K562 (cell line): ENCODE measurements around the gene ATP2A3. TPM values are rescaled to one million over a fixed set of nuclear protein-coding genes. Genes with fewer than 3 reads are reported as not detected.
A peak's percentile ranks its signal among the peaks of the same experiment; 100 is the strongest.

Experiments used
- BACH1 ChIP-seq: fragments of 200-800 bp; sonication (Bioruptor generic); IDR thresholded peaks from 2 replicates; pipeline ENCODE4 v1.6.1; 2016; ENCODE audit warnings: missing genetic modification characterization, missing compliant biosample characterization
- CBFA2T3 ChIP-seq: fragments of 450-650 bp; IDR thresholded peaks from 2 replicates; pipeline ENCODE4 v1.6.1; 2017
- CBX1 ChIP-seq: sonication (generic); IDR thresholded peaks from 2 replicates; pipeline ENCODE4 v1.6.1; 2016; ENCODE audit warnings: antibody characterized with exemption, low read depth, mild to moderate bottlenecking
- CHD1 ChIP-seq: fragments of 200-600 bp; sonication (generic); IDR thresholded peaks from one replicate; pipeline ENCODE4 v1.6.1; 2012; ENCODE audit warnings: mild to moderate bottlenecking, moderate library complexity, low read length, inconsistent platforms
- FOXA3 ChIP-seq, 2 experiments: fragments of 450-650 bp in 1 of 2; sonication (generic) in 1 of 2; formaldehyde crosslinking; IDR thresholded peaks in 1 of 2; conservative IDR thresholded peaks in 1 of 2; 2 replicates each; pipeline versions ENCODE4 v1.4.0 to v1.8.0; 2020 to 2022; ENCODE audit warnings: mild to moderate bottlenecking in 2 of 2, missing genetic modification reagents in 1 of 2
- KDM4B ChIP-seq, 2 experiments: fragments of 450-650 bp in 1 of 2; sonication (generic) in 1 of 2; IDR thresholded peaks; 2 replicates each; pipeline ENCODE4 v1.6.1; 2016 to 2017; ENCODE audit warnings: borderline replicate concordance in 2 of 2, antibody characterized with exemption in 1 of 2, low read depth in 1 of 2, mild to moderate bottlenecking in 1 of 2
- KLF16 ChIP-seq: IDR thresholded peaks from 2 replicates; pipeline ENCODE4 v1.6.1; 2016; ENCODE audit warnings: antibody characterized with exemption
- MIER1 ChIP-seq: fragments of 450-650 bp; IDR thresholded peaks from 2 replicates; pipeline ENCODE4 v1.6.1; 2016; ENCODE audit warnings: antibody characterized with exemption, mild to moderate bottlenecking, low read depth
- MLX ChIP-seq, 2 experiments: fragments of 450-650 bp in 1 of 2; sonication (generic) in 1 of 2; formaldehyde crosslinking; conservative IDR thresholded peaks; 2 replicates each; pipeline versions ENCODE4 v1.4.0 to v1.8.1; 2020 to 2022; ENCODE audit warnings: mild to moderate bottlenecking in 1 of 2, missing genetic modification reagents in 1 of 2
- NFE2 ChIP-seq: IDR thresholded peaks from 2 replicates; pipeline ENCODE4 v1.6.1; 2014; ENCODE audit warnings: antibody characterized with exemption, low read depth
- PHF8 ChIP-seq: fragments of 200-600 bp; sonication (generic); IDR thresholded peaks from 2 replicates; pipeline ENCODE4 v1.6.1; 2012; ENCODE audit warnings: mixed run types, mild to moderate bottlenecking, inconsistent platforms, low read length, moderate library complexity, borderline replicate concordance
- POLR2G ChIP-seq: fragments of 200-400 bp; formaldehyde crosslinking; IDR thresholded peaks from 2 replicates; pipeline ENCODE4 v1.6.1; 2017; ENCODE audit warnings: low read depth, mild to moderate bottlenecking, antibody characterized with exemption, low read length, moderate library complexity
- PURB ChIP-seq: sonication (generic); formaldehyde crosslinking; IDR thresholded peaks from 2 replicates; pipeline ENCODE4 v1.9.0; 2021; ENCODE audit warnings: low read depth, mild to moderate bottlenecking, missing genetic modification reagents
- RAD51 ChIP-seq: fragments of 450-650 bp; IDR thresholded peaks from 2 replicates; pipeline ENCODE4 v1.7.1; 2016; ENCODE audit warnings: low read depth, mild to moderate bottlenecking, borderline replicate concordance
- RBM14 ChIP-seq: fragments of 200-400 bp; formaldehyde crosslinking; IDR thresholded peaks from 2 replicates; pipeline ENCODE4 v1.6.1; 2018; ENCODE audit warnings: low read depth, mild to moderate bottlenecking, low read length, moderate library complexity, borderline replicate concordance; ENCODE audit not compliant: insufficient read depth
- SPI1 ChIP-seq: IDR thresholded peaks from 2 replicates; pipeline ENCODE4 v1.6.1; 2011; ENCODE audit warnings: low read depth, low read length, control low read depth, borderline replicate concordance
- STAT6 ChIP-seq: sonication (generic); formaldehyde crosslinking; IDR thresholded peaks from 2 replicates; pipeline ENCODE4 v1.8.1; 2023; ENCODE audit warnings: mild to moderate bottlenecking, missing genetic modification reagents
- SUPT5H ChIP-seq: fragments of 450-650 bp; IDR thresholded peaks from 2 replicates; pipeline ENCODE4 v1.6.1; 2016
- TAF1 ChIP-seq: IDR thresholded peaks from 2 replicates; pipeline ENCODE4 v1.6.1; 2011; ENCODE audit warnings: mild to moderate bottlenecking, low read length, moderate library complexity; ENCODE audit not compliant: insufficient read depth, control insufficient read depth, severe bottlenecking; ENCODE audit errors: extremely low read depth
- TFAM ChIP-seq: fragments of 250-450 bp; sonication (Bioruptor Pico); conservative IDR thresholded peaks from 2 replicates; pipeline ENCODE4 v1.5.0; 2021; ENCODE audit warnings: mild to moderate bottlenecking, moderate library complexity
- ZBTB7A ChIP-seq: IDR thresholded peaks from 2 replicates; pipeline ENCODE4 v1.6.1; 2011; ENCODE audit warnings: low read depth, mild to moderate bottlenecking, low read length, moderate library complexity, borderline replicate concordance; ENCODE audit not compliant: control insufficient read depth
- ZNF165 ChIP-seq: fragments of 250-450 bp; sonication (Bioruptor Pico); IDR thresholded peaks from 2 replicates; pipeline ENCODE4 v1.4.0; 2020; ENCODE audit warnings: borderline replicate concordance
- ZNF282 ChIP-seq: sonication (generic); formaldehyde crosslinking; IDR thresholded peaks from 2 replicates; pipeline ENCODE4 v1.8.1; 2023; ENCODE audit warnings: missing genetic modification reagents
- ZNF586 ChIP-seq: fragments of 450-650 bp; formaldehyde crosslinking; conservative IDR thresholded peaks from 2 replicates; pipeline ENCODE4 v1.4.0; 2020; ENCODE audit warnings: mild to moderate bottlenecking, moderate library complexity
- ZNF785 ChIP-seq: fragments of 250-450 bp; sonication (Bioruptor Pico); IDR thresholded peaks from 2 replicates; pipeline ENCODE4 v1.4.0; 2020; ENCODE audit warnings: mild to moderate bottlenecking
- polyA plus RNA-seq, 8 experiments: library from polyadenylated mRNA; depleted of rRNA in 4 of 8; stranded (reverse) in 5 of 8; unstranded in 3 of 8; fragments of >200 nt; fragmentation: Nextera tagmentation in 2 of 8; fragmentation: Illumina TruSeq in 1 of 8; extraction: Ambion mirVana in 2 of 8; extraction: Trizol in 1 of 8; gene quantifications; 2 replicates each; pipeline versions ENCODE4 v1.2.1 to v1.2.3, GENCODE V29; 2011 to 2014; ENCODE audit warnings: inconsistent platforms in 1 of 8, missing spikeins in 1 of 8
- total RNA-seq, 7 experiments: library from RNA; depleted of rRNA in 6 of 7; stranded (reverse); fragments of >200 nt in 6 of 7; fragmentation: Illumina TruSeq in 2 of 7; extraction: Trizol in 2 of 7; gene quantifications; 2 replicates each; pipeline versions ENCODE4 v1.2.1 to v1.2.3, GENCODE V29; 2011 to 2021; ENCODE audit warnings: low replicate concordance in 1 of 7

The ATP2A3 gene
- total and polyA plus RNA-seq, 9 of the 15 experiments (the other 6 are each of a cell fraction or from before 2014, with no cell fraction given) = 0.65 to 103 (median 31.3) TPM

- peak; percentile 92 for TF ChIP-seq SPI1
- no peak for TF ChIP-seq CHD1
- TF ChIP-seq RBM14 = 0 out of 2 replicates have a peak, but pooled peaks have one; percentile 46
- no peak for TF ChIP-seq RAD51
- peak; percentile 57 for TF ChIP-seq CBFA2T3
- TF ChIP-seq MLX (CRISPR knock-in tag; conservative IDR thresholded peaks at IDR 0.05) = no peak
- TF ChIP-seq KDM4B (IDR thresholded peaks at IDR 0.05; ENCODE audit: borderline replicate concordance in 2 of 2, low read depth in 1 of 2) = peak in 1 of 2 experiments; percentile 38; a peak in 1 of 4 replicates
- TF ChIP-seq STAT6 = no peak
- TF ChIP-seq ZNF282 (CRISPR knock-in tag) = no peak
- TF ChIP-seq POLR2G = peak; percentile 79
- no peak for TF ChIP-seq ZNF785
- peak; percentile 91 for TF ChIP-seq ZBTB7A
- TF ChIP-seq MIER1 = no peak
- TF ChIP-seq BACH1 = no peak
- TF ChIP-seq CBX1 = peak; percentile 36; the same call in 1 of the 2 replicates
- TF ChIP-seq TAF1 = peak; percentile 25
- no peak for TF ChIP-seq ZNF165 (CRISPR knock-in tag)
- TF ChIP-seq PURB (CRISPR knock-in tag) = no peak
- no peak for TF ChIP-seq TFAM (CRISPR knock-in tag)
- TF ChIP-seq ZNF586 = no peak
- no peak for TF ChIP-seq NFE2
- TF ChIP-seq SUPT5H = 0 out of 2 replicates have a peak, but pooled peaks have one; percentile 53
- 0 out of 2 replicates have a peak, but pooled peaks have one; percentile 10 for TF ChIP-seq PHF8
- 0 out of 2 replicates have a peak, but pooled peaks have one; percentile 24 for TF ChIP-seq KLF16
- TF ChIP-seq FOXA3 (CRISPR knock-in tag; conservative IDR thresholded peaks at IDR 0.05 in 1 of 2, IDR thresholded peaks at IDR 0.05 in 1 of 2) = no peak
These were observed 718 bp downstream of the ATP2A3 start (continued) for GRCh38 chr17:3963237-3964201.
